ENCODE results near the gene MB.

DNA sequence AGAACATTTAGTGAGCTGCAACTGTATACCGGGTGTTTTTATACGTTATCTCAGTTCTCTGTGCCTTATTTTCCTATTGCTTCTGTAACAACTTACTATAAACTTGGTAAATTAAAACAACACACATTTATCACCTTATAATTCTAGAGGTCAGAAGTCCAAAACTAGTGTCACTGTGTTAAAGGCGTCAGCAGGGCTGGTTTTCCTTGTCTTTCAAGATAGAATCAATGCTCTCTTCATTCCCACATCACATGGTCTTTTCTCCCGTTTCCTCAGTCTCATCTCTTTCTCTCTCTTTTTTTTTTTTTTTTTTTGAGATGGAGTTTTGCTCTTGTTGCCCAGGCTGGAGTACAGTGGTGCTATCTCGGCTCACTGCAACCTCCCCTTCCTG, 36.1 kb downstream of the MB start:
- TF ChIP-seq CTCF (IDR thresholded peaks at IDR 0.05) (no peak), POLR2A (IDR thresholded peaks at IDR 0.05) (no peak)
